AG09319 (cell line): ENCODE data around the gene LEFTY1.
"Not testable (repeated sequence)": the region's sequence is repeated elsewhere in the genome, so short reads cannot be mapped to it uniquely, and the experiment has no call there.

Experiments
- DNase-seq: peaks from one replicate; pipeline ENCODE4 v3.0.0-alpha.2; 2010; ENCODE audit warnings: low read depth; ENCODE audit errors: extremely low read depth
- CTCF ChIP-seq: IDR thresholded peaks from 2 replicates; pipeline ENCODE4 v1.5.1; 2011; ENCODE audit warnings: low read depth, mild to moderate bottlenecking, inconsistent platforms, low read length, moderate library complexity

LEFTY1 gene

GRCh38 chr1:225930566-225930965 is 41.6 kb upstream of the LEFTY1 start:
- DNase-seq = no peak
- no peak for TF ChIP-seq CTCF

DNA sequence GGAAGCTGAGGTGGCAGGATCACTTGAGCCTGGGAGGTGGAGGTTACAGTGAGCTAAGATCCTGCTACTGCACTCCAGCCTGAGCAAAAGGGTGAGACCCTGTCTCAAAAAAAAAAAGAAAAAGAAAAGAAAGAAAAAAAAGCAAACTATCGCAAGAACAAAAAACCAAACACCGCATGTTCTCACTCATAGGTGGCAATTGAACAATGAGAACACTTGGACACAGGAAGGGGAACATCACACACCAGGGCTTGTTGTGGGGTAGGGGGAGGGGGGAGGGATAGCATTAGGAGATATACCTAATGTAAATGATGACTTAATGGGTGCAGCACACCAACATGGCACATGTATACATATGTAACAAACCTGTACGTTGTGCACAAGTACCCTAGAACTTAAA is 40.5 kb upstream of the LEFTY1 start:
- not testable (repeated sequence) for DNase-seq

DNA sequence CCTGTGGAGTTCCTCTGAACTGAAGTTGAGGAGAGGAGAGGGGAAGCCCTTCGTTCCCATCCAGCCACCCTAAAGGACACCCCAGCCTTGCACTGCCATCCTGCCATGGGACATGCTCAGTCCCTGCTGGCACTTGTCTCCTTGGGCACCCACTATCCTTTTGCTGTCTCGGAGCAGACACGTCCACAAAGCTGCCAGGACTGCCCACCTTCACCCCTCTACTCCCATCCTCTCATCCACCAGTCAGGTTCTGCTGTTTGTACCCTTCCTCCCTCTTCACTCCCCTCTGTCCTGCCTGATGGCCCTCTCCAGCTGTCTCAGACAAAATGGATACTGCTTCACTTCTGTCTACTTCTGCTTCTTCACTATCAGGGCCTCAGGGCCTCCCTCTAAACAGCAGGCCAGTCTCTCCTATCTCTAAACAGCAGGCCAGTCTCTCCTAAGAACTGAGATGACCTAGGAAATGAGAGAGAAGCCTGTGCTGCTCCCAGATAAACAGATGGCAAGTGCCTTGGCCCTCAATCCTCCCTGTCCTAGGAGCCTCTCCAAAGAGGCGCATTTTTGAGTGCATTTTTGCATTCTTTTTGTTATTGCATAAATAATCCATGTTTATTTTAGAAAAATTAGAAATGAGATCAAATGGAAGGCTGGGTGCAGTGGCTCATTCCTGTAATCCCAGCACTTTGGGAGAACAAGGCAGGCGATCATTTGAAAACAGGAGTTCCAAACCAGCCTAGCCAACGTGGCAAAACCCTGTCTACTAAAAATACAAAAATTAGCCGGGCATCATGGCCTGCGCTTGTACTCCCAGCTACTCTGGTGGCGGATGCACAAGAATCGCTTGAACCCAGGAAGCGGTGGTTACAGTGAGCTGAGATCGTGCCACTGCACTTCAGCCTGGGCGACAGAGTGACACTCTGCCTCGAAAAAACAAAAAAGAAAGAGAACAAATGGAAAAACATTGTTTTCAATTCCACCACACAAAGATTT is 39.5 kb upstream of the LEFTY1 start:
- TF ChIP-seq CTCF = no peak
- DNase-seq = no peak

GRCh38 chr1:225926551-225927113 is 37.7 kb upstream of the LEFTY1 start:
- no peak for DNase-seq
- no peak for TF ChIP-seq CTCF

- no peak for TF ChIP-seq CTCF
- peak; percentile 94 for DNase-seq
Observed at GRCh38 chr1:225923692-225924555, 35.0 kb upstream of the LEFTY1 start, which contains the start of gene PYCR2. TSS of gene PYCR2 (minus strand) at chr1:225924250. CDS start at chr1:225924110, 140 bp downstream.

- DNase-seq = no peak
- TF ChIP-seq CTCF = no peak
Observed at GRCh38 chr1:225923381-225923691, 34.4 kb upstream of the LEFTY1 start.

DNA sequence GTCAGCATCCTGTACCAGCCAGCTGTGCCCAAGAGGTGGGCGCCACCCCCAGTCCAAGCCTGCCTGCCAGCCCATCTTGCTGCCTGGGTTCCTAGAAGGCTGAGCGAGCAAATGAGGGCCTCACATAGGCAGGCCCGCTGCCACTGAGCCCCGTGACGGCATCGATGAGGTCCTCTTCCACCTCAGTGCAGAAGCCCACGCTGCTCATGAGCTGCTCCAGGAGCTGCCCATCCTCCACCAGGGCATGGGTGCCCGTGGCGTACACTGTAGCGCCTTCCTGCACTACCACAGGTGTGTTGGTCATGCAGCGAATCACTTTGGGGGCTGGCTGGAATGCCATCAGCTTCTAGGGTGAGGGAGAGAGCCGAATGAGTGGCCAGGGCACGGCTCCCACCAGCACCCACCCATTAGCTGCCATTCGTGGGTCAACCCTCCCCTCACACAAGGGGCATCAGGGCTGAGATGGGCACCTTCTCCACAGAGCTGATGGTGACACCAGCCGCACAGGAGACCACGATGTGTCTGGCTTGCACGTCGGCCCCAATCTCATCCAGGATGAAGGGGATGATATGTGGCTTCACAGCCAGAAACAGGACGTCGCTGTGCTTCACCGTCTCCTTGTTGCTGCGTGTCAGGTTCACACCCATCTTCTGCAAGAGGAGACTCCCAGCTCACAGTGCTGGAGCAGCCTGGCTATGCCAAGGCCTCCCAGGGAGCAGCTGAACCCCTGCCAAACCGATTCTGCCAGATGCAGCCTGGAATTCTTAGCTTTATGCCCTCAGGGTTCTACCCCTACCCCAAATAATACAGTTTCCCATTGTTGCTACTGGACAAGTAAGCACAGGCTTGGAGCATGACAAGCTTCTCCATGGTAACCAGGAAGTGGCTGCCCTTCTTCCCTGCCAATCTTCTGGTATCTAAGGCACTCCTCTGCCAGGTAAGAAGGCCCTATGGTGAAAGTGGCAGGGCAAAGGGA is 33.1 kb upstream of the LEFTY1 start:
- no peak for TF ChIP-seq CTCF

More for the DNA sequence above, 33.1 kb upstream of the LEFTY1 start:
- DNase-seq = no peak
